Activated T-helper 1 cell treated with anti-CD3 and anti-CD28 coated beads, Interleukin-12 subunit alpha, Interleukin-12 subunit beta, Interleukin-2, Interleukin-4 antibody, amounts not matched to agents 30 ng/mL and 10 ng/mL and 1 ng/mL, durations not matched to agents 14 hours and 24 hours and 36 hours (primary cell): ENCODE results near the gene WBP4. TPM values are rescaled to one million over a fixed set of nuclear protein-coding genes. Genes with fewer than 3 reads are reported as not detected.
"Not testable (repeated sequence)": the region's sequence is repeated elsewhere in the genome, so short reads cannot be mapped to it uniquely, and the experiment has no call there.

ENCODE experiments used
- DNase-seq: peaks from one replicate; pipeline ENCODE4 v3.0.0; 2021; ENCODE audit warnings: low spot score
- H3K27ac Mint-ChIP-seq: one replicate; pipeline ENCODE4 v1.8.0; 2021; ENCODE audit warnings: mild to moderate bottlenecking, mixed read lengths
- H3K27me3 Mint-ChIP-seq: one replicate; pipeline ENCODE4 v1.8.0; 2022; ENCODE audit warnings: mild to moderate bottlenecking, moderate library complexity, mixed read lengths; ENCODE audit not compliant: insufficient read depth
- H3K36me3 Mint-ChIP-seq: one replicate; pipeline ENCODE4 v1.8.0; 2021; ENCODE audit warnings: low read depth, mixed read lengths
- H3K4me1 Mint-ChIP-seq: one replicate; pipeline ENCODE4 v1.8.0; 2021; ENCODE audit warnings: low read depth, mixed read lengths
- H3K4me3 Mint-ChIP-seq: one replicate; pipeline ENCODE4 v1.8.0; 2021; ENCODE audit warnings: mild to moderate bottlenecking, moderate library complexity, mixed read lengths
- H3K9me3 Mint-ChIP-seq: one replicate; pipeline ENCODE4 v1.8.0; 2021; ENCODE audit warnings: mixed read lengths
- intact Hi-C: fragments of 100-400 bp; cut with micrococcal nuclease; formaldehyde crosslinking; loops from one replicate; pipeline ENCODE4 v1.15.1; 2024
- total RNA-seq: library from RNA; stranded (reverse); gene quantifications from 2 replicates; pipeline ENCODE4 v1.2.3, GENCODE V29; 2022

The WBP4 gene
- total RNA-seq, 1 donor from 2014 or later, result 13.4 TPM

DNA sequence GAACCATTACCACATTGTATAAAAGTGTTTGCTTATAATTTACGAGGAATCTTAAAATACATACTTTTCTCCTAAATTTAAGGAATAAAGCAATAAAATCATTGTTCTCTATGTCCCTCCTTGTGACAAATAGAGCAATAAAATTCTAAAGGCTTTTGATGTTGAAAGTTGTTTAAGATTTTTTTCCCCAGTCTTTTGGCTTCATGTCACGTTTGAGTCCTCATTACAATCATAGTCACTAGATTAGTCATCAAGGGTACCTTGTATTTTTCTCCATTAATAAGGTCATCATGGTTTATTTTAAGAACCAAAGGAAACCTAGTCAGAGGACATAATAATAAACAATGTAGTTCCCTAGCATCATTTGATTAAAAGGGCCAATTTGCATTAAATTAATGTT is 3.2 kb downstream of the WBP4 start:
- Mint-ChIP-seq H3K27me3 (peaks cover 6% of the 10 kb centered on the region), H3K4me3 (no peak overlapping the region), H3K27ac (no peak overlapping the region), H3K36me3 (peaks cover 27% of the 10 kb centered on the region), H3K4me1 (peaks cover 48% of the 10 kb centered on the region), H3K9me3 (no peaks in the 10 kb centered on the region)
- intact Hi-C loops, result loop anchor here (5.0 kb wide), 2 partner anchors 293 to 983 kb away; partner anchors contain the start of gene DGKH
- no peak for DNase-seq

DNA sequence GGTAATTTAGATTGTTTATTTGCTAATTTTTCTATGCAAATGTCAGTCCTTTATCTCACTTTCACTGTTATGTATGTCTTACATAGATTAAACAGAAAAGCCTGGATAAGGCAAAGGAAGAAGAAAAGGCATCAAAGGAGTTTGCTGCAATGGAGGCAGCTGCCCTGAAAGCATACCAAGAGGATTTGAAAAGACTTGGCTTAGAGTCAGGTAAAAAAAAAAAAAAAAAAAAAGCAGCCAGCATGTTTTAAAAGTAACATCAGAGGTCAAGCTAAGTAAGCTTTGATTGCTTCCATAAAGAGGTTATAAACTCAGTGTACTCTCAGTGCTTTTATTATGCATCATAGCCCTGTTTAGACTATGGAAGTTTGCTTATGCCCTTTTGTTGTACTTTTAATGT is 3.8 kb downstream of the WBP4 start:
- H3K27me3 Mint-ChIP-seq, result peaks cover 6% of the 10 kb centered on the region
- intact Hi-C loops, result no loop called here
- peaks cover 27% of the 10 kb centered on the region for H3K36me3 Mint-ChIP-seq
- H3K9me3 Mint-ChIP-seq, result no peaks in the 10 kb centered on the region
- no peak overlapping the region for H3K4me3 Mint-ChIP-seq
- DNase-seq, result no peak
- peaks cover 43% of the 10 kb centered on the region for H3K4me1 Mint-ChIP-seq
- H3K27ac Mint-ChIP-seq, result no peak overlapping the region

DNA sequence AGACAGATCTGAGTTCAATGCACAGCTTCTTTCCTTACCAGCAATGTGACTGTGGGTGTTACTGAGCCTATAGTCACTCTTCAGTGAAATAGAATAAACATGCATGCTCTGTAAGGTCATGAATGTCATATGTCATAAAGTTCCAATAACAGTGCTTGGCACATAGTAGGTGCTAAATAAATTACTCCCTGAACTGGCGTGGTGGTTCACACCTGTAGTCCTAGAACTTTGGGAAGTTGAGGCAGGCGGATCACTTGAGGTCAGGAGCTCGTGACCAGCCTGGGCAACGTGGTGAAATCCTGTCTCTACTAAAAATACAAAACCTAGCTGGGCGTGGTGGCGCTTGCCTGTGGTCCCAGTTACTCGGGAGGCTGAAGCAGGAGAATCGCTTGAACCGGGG is 13.2 kb downstream of the WBP4 start:
- no peak overlapping the region for H3K27ac Mint-ChIP-seq
- no peaks in the 10 kb centered on the region for H3K9me3 Mint-ChIP-seq
- no peaks in the 10 kb centered on the region for H3K4me1 Mint-ChIP-seq
- peaks cover 45% of the 10 kb centered on the region for H3K36me3 Mint-ChIP-seq
- H3K27me3 Mint-ChIP-seq, result no peaks in the 10 kb centered on the region
- intact Hi-C loops, result no loop called here
- no peak overlapping the region for H3K4me3 Mint-ChIP-seq
- no peak for DNase-seq

DNA sequence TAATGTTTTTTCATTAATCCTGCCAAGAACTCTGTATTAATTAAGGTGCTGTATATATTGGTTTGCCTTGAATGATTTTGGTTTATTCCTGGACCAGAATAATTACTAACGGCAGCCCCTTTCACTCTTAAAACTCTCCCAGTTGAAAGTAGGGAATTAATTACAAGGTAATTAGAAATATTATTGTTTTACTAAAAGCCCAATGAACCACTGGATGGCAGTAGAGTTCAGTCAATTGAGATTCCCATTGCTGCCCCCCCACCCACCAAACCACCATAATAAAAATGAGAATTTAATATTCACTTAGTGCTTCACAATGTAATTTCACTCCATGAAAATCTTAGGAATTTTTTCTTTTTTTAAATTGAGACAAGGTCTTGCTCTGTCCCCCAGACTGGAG is 13.7 kb downstream of the WBP4 start:
- Mint-ChIP-seq H3K9me3 (no peaks in the 10 kb centered on the region), H3K4me1 (no peaks in the 10 kb centered on the region), H3K27ac (no peak overlapping the region), H3K36me3 (peaks cover 47% of the 10 kb centered on the region), H3K4me3 (no peak overlapping the region), H3K27me3 (no peaks in the 10 kb centered on the region)
- intact Hi-C loops, result loop anchor here (1.0 to 5.0 kb wide), 2 partner anchors 57 to 147 kb away; partner anchors contain the start of gene KBTBD6
- no peak for DNase-seq

DNA sequence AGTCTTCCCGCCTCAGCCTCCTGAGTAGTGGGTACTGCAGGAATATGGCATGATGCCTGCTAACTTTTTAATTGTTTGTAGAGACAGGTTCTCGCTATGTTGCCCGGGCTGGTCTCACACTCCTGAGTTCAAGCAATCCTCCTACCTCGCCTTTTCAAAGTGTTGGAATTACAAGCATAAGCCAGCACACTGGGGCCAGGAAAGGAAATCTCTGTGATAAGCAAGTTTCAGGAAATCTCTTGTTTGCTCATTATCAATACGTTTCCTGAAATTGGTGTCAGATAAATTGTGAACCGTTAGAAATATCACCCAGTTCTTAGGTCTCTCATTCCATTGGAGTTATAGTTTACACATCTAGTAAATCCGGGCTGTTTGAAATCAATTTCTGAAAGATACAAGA is 14.2 kb downstream of the WBP4 start:
- peaks cover 42% of the 10 kb centered on the region for H3K36me3 Mint-ChIP-seq

DNA sequence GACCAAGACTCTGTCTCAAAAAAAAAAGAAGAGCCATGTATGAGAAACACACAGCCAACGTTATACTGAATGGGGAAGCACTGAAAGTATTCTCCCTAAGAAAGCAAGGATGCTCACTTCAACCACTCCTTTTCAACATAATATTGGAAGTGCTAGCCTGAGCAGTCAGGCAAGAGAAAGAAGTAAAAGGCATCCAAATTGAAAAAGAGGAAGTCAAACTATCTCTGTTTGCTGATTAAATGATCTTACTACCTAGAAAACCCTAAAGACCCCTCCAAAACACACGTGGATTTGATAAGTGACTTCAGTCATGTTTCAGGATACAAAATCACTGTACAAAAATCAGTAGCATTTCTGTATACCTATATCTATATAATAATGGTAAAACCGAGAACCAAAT is 16.2 kb downstream of the WBP4 start:
- Mint-ChIP-seq H3K36me3 (peaks cover 40% of the 10 kb centered on the region), H3K27me3 (no peaks in the 10 kb centered on the region), H3K4me1 (no peaks in the 10 kb centered on the region), H3K4me3 (no peak overlapping the region), H3K27ac (no peak overlapping the region), H3K9me3 (no peaks in the 10 kb centered on the region)
- intact Hi-C loops, result loop anchor here (5.0 kb wide), 1 partner anchor 55 kb away; the partner anchor contains the start of gene KBTBD6
- no peak for DNase-seq

More for the DNA sequence above, 14.2 kb downstream of the WBP4 start:
- no peak overlapping the region for H3K27ac Mint-ChIP-seq
- H3K4me3 Mint-ChIP-seq, result no peak overlapping the region
- no peaks in the 10 kb centered on the region for H3K27me3 Mint-ChIP-seq
- no peaks in the 10 kb centered on the region for H3K4me1 Mint-ChIP-seq
- H3K9me3 Mint-ChIP-seq, result no peaks in the 10 kb centered on the region
- intact Hi-C loops, result loop anchor here (1.0 to 5.0 kb wide), 2 partner anchors 57 to 147 kb away; partner anchors contain the start of gene KBTBD6
- DNase-seq, result no peak

DNA sequence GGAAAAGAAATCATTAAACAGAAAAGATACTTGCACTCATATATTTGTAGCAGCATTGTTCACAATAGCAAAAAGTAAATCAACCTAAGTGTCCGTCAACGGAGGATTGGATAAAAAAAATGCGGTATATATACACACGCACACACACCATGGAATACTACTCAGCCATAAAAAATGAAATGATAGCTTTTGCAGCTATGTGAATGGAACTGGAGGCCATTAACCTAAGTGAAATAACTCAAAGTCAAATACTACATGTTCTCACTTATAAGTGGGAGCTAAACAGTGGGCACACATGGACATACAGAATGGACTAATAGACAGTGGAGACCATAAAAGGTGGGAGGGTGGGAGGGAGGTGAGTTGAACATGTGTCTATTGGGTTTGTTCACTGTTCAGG is 18.4 kb downstream of the WBP4 start:
- Mint-ChIP-seq H3K4me3 (no peak overlapping the region), H3K36me3 (peaks cover 44% of the 10 kb centered on the region), H3K9me3 (no peaks in the 10 kb centered on the region), H3K27me3 (no peaks in the 10 kb centered on the region), H3K27ac (no peak overlapping the region), H3K4me1 (no peaks in the 10 kb centered on the region)
- DNase-seq, result no peak
- intact Hi-C loops, result loop anchor here (5.0 kb wide), 1 partner anchor 53 kb away; the partner anchor contains the start of gene KBTBD6

DNA sequence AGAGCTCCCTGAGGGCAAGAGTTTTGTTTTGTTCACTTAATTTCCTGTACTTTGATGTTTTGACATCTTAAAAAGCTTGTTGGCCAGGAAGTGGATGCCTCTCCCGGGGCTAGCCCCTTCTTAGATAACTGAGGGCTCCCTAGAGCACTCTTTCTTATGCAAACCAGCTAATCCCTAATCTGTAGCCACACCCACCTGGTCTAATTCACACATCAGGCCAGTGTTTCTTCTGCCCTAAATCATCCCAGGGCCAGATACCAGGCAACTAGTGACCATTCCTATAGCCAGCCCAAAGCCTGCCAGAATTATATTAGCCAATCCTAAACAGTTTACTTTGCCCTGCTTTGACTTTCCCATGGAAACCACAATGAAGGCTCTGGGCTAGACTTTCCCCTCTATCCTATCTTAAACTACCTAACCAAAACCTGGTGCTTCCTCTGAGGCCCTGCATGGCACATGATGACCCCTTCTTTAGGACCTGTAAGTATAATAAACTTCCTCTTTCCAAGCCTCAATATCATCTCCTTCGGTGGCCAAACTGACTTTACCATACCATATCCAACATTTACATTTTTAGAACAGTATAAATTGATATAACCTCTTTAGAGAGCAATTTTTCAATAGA is 24.8 kb downstream of the WBP4 start:
- Mint-ChIP-seq H3K27ac (no peak overlapping the region), H3K9me3 (peaks cover 7% of the 10 kb centered on the region), H3K4me3 (no peak overlapping the region), H3K4me1 (no peaks in the 10 kb centered on the region), H3K27me3 (no peaks in the 10 kb centered on the region), H3K36me3 (peaks cover 17% of the 10 kb centered on the region)
- intact Hi-C loops, result loop anchor here (2.0 kb wide), 1 partner anchor 43 kb away; no protein-coding TSS in a partner anchor
- DNase-seq, result no peak

DNA sequence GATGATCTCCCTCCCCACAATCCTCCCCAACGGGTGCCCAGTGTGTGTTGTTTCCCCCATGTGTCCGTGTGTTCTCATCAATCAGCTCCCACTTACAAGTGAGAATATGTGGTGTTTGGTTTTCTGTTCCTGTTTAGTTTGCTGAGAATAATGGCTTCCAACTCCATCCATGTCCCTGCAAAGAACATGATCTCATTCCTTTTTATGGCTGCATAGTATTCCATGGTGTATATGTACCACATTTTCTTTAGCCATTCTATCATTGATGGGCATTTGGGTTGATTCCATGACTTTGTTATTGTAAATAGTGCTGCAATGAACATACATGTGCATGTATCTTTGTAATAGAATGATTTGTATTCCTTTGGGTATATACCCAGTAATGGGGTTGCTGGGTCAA is 34.4 kb downstream of the WBP4 start:
- intact Hi-C loops, H3K9me3 Mint-ChIP-seq, H3K36me3 Mint-ChIP-seq: not testable (repeated sequence)

DNA sequence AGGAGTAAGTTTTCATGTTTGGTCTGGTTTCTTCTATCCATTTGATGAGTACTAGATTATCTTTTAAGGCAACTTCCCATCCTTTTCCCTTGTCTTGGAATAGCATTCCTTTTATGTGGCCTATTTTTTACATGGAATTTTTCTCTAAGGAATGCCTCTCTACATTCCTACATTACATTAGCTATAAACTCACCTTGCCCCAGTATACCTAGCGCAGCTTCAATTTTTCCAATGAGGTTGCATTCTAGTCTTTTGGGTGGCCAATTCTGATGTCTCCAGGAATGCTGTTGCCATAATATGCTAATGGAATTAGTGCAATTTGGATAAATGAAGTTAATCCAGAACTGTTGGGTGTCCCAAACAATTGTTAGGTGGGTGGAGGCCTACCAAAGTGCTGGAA is 37.5 kb downstream of the WBP4 start:
- intact Hi-C loops, result no loop called here
- H3K27me3 Mint-ChIP-seq, result no peaks in the 10 kb centered on the region
- no peak overlapping the region for H3K27ac Mint-ChIP-seq
- no peaks in the 10 kb centered on the region for H3K9me3 Mint-ChIP-seq
- H3K4me3 Mint-ChIP-seq, result no peak overlapping the region
- H3K4me1 Mint-ChIP-seq, result no peaks in the 10 kb centered on the region
- DNase-seq, result no peak
- no peaks in the 10 kb centered on the region for H3K36me3 Mint-ChIP-seq

More for the DNA sequence above, 34.4 kb downstream of the WBP4 start:
- H3K4me3 Mint-ChIP-seq, H3K4me1 Mint-ChIP-seq, H3K27me3 Mint-ChIP-seq, DNase-seq, H3K27ac Mint-ChIP-seq: not testable (repeated sequence)

DNA sequence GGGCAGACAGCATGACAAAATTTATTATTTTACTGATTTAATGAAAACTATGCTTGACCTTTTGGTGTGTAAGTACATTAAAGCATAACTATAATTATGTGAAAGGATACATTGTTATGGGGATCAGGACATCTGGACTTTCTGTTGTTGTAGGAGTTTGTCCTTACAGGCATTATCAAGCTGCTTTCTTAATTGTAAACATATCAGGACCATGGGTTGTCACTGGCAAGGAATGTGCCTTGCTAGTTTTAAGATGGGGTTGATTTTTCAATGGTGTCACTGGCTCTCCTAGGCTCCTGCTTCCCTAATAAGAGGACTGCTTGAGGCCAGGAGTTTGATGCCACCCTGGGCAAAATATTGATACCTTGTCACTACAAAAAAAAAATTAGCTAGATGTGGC is 38.7 kb downstream of the WBP4 start:
- no peak overlapping the region for H3K27ac Mint-ChIP-seq
- no peak overlapping the region for H3K4me3 Mint-ChIP-seq
- H3K36me3 Mint-ChIP-seq, result no peaks in the 10 kb centered on the region
- no peaks in the 10 kb centered on the region for H3K9me3 Mint-ChIP-seq
- no peaks in the 10 kb centered on the region for H3K4me1 Mint-ChIP-seq
- DNase-seq, result no peak
- intact Hi-C loops, result no loop called here
- peaks cover 3% of the 10 kb centered on the region for H3K27me3 Mint-ChIP-seq

DNA sequence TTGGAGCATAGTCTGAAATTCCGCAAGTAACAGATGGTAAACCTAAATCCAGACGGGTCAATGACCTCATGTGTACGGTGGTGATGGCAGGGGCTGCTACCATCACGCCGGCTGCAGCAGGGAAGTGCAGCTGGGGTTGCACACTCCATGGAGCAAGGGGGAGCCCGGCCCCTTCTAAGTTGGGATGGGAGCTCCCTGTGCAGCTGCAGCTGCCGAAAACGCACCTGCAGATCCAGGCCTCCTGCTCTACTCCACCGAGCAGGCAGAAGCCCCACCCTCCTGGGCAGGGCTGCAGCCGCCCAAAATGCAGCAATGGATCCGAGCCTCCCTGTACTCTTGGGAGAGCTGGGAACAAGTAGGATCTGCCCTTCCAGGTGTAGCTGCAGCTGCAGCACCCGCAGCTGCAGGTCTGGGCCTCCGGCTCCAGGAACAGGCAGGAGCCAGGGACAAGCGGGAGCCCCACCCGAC is 45.8 kb downstream of the WBP4 start:
- no peaks in the 10 kb centered on the region for H3K4me1 Mint-ChIP-seq

DNA sequence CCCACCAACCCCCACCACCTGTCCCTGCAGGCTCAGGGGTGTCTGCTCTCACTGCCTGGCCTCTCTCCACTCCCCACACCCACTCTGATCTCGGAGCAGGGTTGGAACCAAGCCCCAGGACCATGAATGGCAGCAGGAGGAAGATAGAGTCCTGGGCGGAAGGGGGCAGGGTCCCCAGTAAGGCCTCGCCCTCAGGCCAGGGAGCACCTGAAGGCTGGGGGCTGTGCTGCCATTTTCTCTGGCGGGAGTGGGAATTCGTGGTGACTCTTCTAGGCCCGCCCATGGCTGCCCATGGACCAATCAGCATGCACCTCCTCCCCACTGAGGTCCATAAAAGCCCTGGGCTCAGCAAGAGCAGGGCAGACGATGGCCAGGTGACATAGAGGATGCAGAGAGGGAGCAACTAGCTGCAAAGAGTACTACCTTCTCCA is 46.3 kb downstream of the WBP4 start:
- no peak overlapping the region for H3K4me3 Mint-ChIP-seq
- H3K9me3 Mint-ChIP-seq, result no peaks in the 10 kb centered on the region
- H3K4me1 Mint-ChIP-seq, result no peaks in the 10 kb centered on the region

More for the DNA sequence above, 45.8 kb downstream of the WBP4 start:
- no peaks in the 10 kb centered on the region for H3K9me3 Mint-ChIP-seq
- peaks cover 9% of the 10 kb centered on the region for H3K27me3 Mint-ChIP-seq
- intact Hi-C loops, result no loop called here
- no peak overlapping the region for H3K4me3 Mint-ChIP-seq
- H3K36me3 Mint-ChIP-seq, result no peaks in the 10 kb centered on the region
- no peak overlapping the region for H3K27ac Mint-ChIP-seq
- no peak for DNase-seq

More for the DNA sequence above, 46.3 kb downstream of the WBP4 start:
- Mint-ChIP-seq H3K36me3 (no peaks in the 10 kb centered on the region), H3K27ac (no peak overlapping the region), H3K27me3 (peaks cover 9% of the 10 kb centered on the region)
- DNase-seq, result no peak
- intact Hi-C loops, result no loop called here
